Calu3 (cell line): ENCODE results near the gene ATG2A. TPM values are rescaled to one million over a fixed set of nuclear protein-coding genes. Genes with fewer than 3 reads are reported as not detected.

ENCODE experiments used
- BruUV-seq: library from RNA; stranded (reverse); fragments of 400-500 nt; replicated peaks from 2 replicates; lab custom pipeline; 2021; lab: Mats Ljungman, UMichigan
- CTCF ChIA-PET: fragments of 300-600 bp; sonication (Branson Sonifier 250); formaldehyde crosslinking; loops from one replicate; lab custom pipeline; 2022; ENCODE audit warnings: antibody characterized with exemption; lab: Charles Lee
- DNase-seq: peaks from one replicate; pipeline ENCODE4 v3.0.0; 2022
- H3K27ac Mint-ChIP-seq: one replicate; pipeline ENCODE4 v1.8.0; 2022; ENCODE audit warnings: mixed read lengths; ENCODE audit not compliant: unreplicated experiment
- H3K27me3 Mint-ChIP-seq: one replicate; pipeline ENCODE4 v1.8.0; 2022; ENCODE audit warnings: mixed read lengths; ENCODE audit not compliant: unreplicated experiment
- H3K36me3 Mint-ChIP-seq: one replicate; pipeline ENCODE4 v1.8.0; 2022; ENCODE audit warnings: mild to moderate bottlenecking, moderate library complexity, mixed read lengths; ENCODE audit not compliant: insufficient read depth, unreplicated experiment
- H3K4me1 Mint-ChIP-seq: one replicate; pipeline ENCODE4 v1.8.0; 2022; ENCODE audit warnings: mild to moderate bottlenecking, low read depth, mixed read lengths; ENCODE audit not compliant: unreplicated experiment
- H3K4me3 Mint-ChIP-seq: one replicate; pipeline ENCODE4 v1.8.0; 2022; ENCODE audit warnings: mild to moderate bottlenecking, low read depth, moderate library complexity, mixed read lengths; ENCODE audit not compliant: unreplicated experiment
- H3K9me3 Mint-ChIP-seq: one replicate; pipeline ENCODE4 v1.8.0; 2022; ENCODE audit warnings: low read depth, mixed read lengths; ENCODE audit not compliant: unreplicated experiment
- intact Hi-C: fragments of 100-400 bp; cut with micrococcal nuclease; formaldehyde crosslinking; loops from one replicate; pipeline ENCODE4 v1.10.0; 2022; ENCODE audit not compliant: unreplicated experiment
- total RNA-seq: library from RNA; stranded (reverse); gene quantifications from 2 replicates; pipeline ENCODE4 v1.2.3, GENCODE V29; 2022
- TF ChIP-seq, protein P1 (sequence below): fragments of 200-600 bp; IDR thresholded peaks from one replicate; pipeline ENCODE4 v1.8.0; 2022; ENCODE audit warnings: antibody characterized with exemption; ENCODE audit not compliant: unreplicated experiment

ATG2A gene
- total RNA-seq, 1 experiment from 2014 or later, result 29.6 TPM

GRCh38 chr11:64883575-64883974, 33.4 kb downstream of the ATG2A start:
- DNase-seq, result no peak
- TF ChIP-seq, protein P1, sequence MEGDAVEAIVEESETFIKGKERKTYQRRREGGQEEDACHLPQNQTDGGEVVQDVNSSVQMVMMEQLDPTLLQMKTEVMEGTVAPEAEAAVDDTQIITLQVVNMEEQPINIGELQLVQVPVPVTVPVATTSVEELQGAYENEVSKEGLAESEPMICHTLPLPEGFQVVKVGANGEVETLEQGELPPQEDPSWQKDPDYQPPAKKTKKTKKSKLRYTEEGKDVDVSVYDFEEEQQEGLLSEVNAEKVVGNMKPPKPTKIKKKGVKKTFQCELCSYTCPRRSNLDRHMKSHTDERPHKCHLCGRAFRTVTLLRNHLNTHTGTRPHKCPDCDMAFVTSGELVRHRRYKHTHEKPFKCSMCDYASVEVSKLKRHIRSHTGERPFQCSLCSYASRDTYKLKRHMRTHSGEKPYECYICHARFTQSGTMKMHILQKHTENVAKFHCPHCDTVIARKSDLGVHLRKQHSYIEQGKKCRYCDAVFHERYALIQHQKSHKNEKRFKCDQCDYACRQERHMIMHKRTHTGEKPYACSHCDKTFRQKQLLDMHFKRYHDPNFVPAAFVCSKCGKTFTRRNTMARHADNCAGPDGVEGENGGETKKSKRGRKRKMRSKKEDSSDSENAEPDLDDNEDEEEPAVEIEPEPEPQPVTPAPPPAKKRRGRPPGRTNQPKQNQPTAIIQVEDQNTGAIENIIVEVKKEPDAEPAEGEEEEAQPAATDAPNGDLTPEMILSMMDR, result no peak
- CTCF ChIA-PET, result no interaction called here
- H3K27ac Mint-ChIP-seq, result no peak overlapping the region
- H3K9me3 Mint-ChIP-seq, result no peaks in the 10 kb centered on the region
- intact Hi-C loops, result no loop called here
- H3K4me3 Mint-ChIP-seq, result no peak overlapping the region
- peaks cover 37% of the 10 kb centered on the region for H3K4me1 Mint-ChIP-seq
- H3K36me3 Mint-ChIP-seq, result peaks cover 24% of the 10 kb centered on the region
- BruUV-seq, result no TSS peak
- no peaks in the 10 kb centered on the region for H3K27me3 Mint-ChIP-seq

- intact Hi-C loops, result no loop called here
- Mint-ChIP-seq H3K9me3 (no peaks in the 10 kb centered on the region), H3K36me3 (peaks cover 26% of the 10 kb centered on the region), H3K4me3 (no peak overlapping the region), H3K4me1 (peaks cover 24% of the 10 kb centered on the region), H3K27me3 (no peaks in the 10 kb centered on the region), H3K27ac (no peak overlapping the region)
- CTCF ChIA-PET, result no interaction called here
- DNase-seq, result no peak
- TF ChIP-seq, protein P1, result no peak
- BruUV-seq, result no TSS peak
Measured at GRCh38 chr11:64882243-64882642, 34.8 kb downstream of the ATG2A start.

DNA sequence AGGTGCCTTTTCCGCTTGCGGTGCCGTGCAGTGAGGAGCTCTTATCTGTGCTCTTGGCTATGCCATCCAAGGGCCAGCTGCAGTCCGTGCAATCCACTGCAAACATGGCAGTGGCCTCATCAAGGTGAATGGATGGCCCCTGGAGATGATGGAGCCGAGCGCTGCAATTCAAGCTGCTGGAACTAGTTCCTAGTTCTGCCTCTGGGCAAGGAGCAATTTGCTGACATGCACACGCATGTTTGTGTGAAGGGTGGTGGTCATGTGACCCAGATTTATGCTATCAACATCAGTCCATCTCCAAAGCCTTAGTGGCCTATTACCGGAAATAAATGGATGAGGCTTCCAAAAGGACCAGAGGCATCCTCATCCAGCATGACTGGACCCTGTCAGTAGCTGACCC, 35.5 kb downstream of the ATG2A start:
- H3K9me3 Mint-ChIP-seq, result no peaks in the 10 kb centered on the region
- CTCF ChIA-PET, result interaction anchor here (0.6 kb wide), 1 partner anchor 206 kb away, joined by 3 read pairs; no protein-coding TSS in a partner anchor
- intact Hi-C loops, result no loop called here
- H3K27ac Mint-ChIP-seq, result no peak overlapping the region
- BruUV-seq, result no TSS peak
- peaks cover 33% of the 10 kb centered on the region for H3K36me3 Mint-ChIP-seq
- TF ChIP-seq, protein P1, result no peak
- no peak for DNase-seq
- H3K4me1 Mint-ChIP-seq, result peaks cover 28% of the 10 kb centered on the region
- H3K4me3 Mint-ChIP-seq, result no peak overlapping the region
- no peaks in the 10 kb centered on the region for H3K27me3 Mint-ChIP-seq

- no peaks in the 10 kb centered on the region for H3K27me3 Mint-ChIP-seq
- BruUV-seq, result no TSS peak
- no peak for DNase-seq
- peak overlapping the region; percentile 98 for H3K4me3 Mint-ChIP-seq
- no peak overlapping the region for H3K27ac Mint-ChIP-seq
- H3K4me1 Mint-ChIP-seq, result peaks cover 29% of the 10 kb centered on the region
- TF ChIP-seq, protein P1, result no peak
- H3K36me3 Mint-ChIP-seq, result peaks cover 44% of the 10 kb centered on the region
- CTCF ChIA-PET, result no interaction called here
- intact Hi-C loops, result no loop called here
- H3K9me3 Mint-ChIP-seq, result no peaks in the 10 kb centered on the region
Measured at GRCh38 chr11:64880240-64881001, 36.6 kb downstream of the ATG2A start.
